ENCODE measurements around the gene LRRC4C. TPM values are rescaled to one million over a fixed set of nuclear protein-coding genes. Genes with fewer than 3 reads are reported as not detected.

The LRRC4C gene
- total RNA-seq, 1 experiment from 2014 or later, result 0.13 TPM

GRCh38 chr11:40219401-40219800 lies 1240.1 kb downstream of the LRRC4C start:
- TF ChIP-seq CTCF (conservative IDR thresholded peaks at IDR 0.05), result no peak
- Histone ChIP-seq H2AFZ (ENCODE audit: low read length) (no peak overlapping the region), H3K27me3 (ENCODE audit: insufficient read depth, low read length) (no peaks in the 10 kb centered on the region), H3K4ac (ENCODE audit: low read depth, low read length) (no peak overlapping the region), H3K14ac (ENCODE audit: insufficient read depth, low read length) (no peak overlapping the region), H2BK12ac (ENCODE audit: insufficient read length, low read depth, low read length) (no peak overlapping the region), H4K5ac (ENCODE audit: insufficient read length, low read depth, low read length) (no peak overlapping the region), H3K4me1 (ENCODE audit: insufficient read depth, low read length) (peaks cover 4% of the 10 kb centered on the region; the same call in 1 of the 2 replicates), H2BK15ac (ENCODE audit: low read depth, low read length) (no peak overlapping the region), H3K9ac (ENCODE audit: extremely low read depth, insufficient read length, low read length) (no peak overlapping the region), H4K20me1 (ENCODE audit: control insufficient read depth, insufficient read depth, insufficient read length) (no peaks in the 10 kb centered on the region), H3K27ac (ENCODE audit: insufficient read length, low read depth, low read length) (no peak overlapping the region), H2AK5ac (ENCODE audit: insufficient read length, low read length) (no peak overlapping the region), H4K91ac (ENCODE audit: insufficient read length, low read depth, low read length) (no peak overlapping the region), H2BK20ac (ENCODE audit: low read depth, low read length, poor library complexity, severe bottlenecking) (no peak overlapping the region), H3K79me1 (ENCODE audit: insufficient read depth, low read depth, low read length, poor library complexity, severe bottlenecking) (no peaks in the 10 kb centered on the region), H2BK5ac (ENCODE audit: insufficient read length, low read length) (no peak overlapping the region), H3K9me3 (ENCODE audit: control insufficient read depth, low read depth, low read length) (no peaks in the 10 kb centered on the region), H3K56ac (ENCODE audit: insufficient read length, low read depth, low read length) (no peak overlapping the region), H3K4me2 (ENCODE audit: insufficient read depth, insufficient read length, low read length) (no peak overlapping the region), H3K79me2 (ENCODE audit: insufficient read depth, low read length) (no peaks in the 10 kb centered on the region), H2BK120ac (ENCODE audit: low read depth, low read length, poor library complexity, severe bottlenecking) (no peak overlapping the region), H3K23ac (ENCODE audit: insufficient read length, low read depth, low read length) (no peak overlapping the region), H3K18ac (ENCODE audit: insufficient read length, low read depth, low read length) (no peak overlapping the region), H3T11ph (ENCODE audit: low read length) (no peak overlapping the region), H3K23me2 (ENCODE audit: insufficient read length, low read depth, low read length, poor library complexity, severe bottlenecking) (no peaks in the 10 kb centered on the region), H4K8ac (replicated peaks; ENCODE audit: insufficient read length, low read depth, low read length) (no peak overlapping the region)
- Mint-ChIP-seq H3K27me3 (ENCODE audit: low read depth) (peaks cover 17% of the 10 kb centered on the region), H3K27ac (no peak overlapping the region), H3K4me1 (peaks cover 8 to 20% of the 10 kb centered on the region in 2 experiments), H3K9me3 (no peaks in the 10 kb centered on the region), H3K4me3 (no peak overlapping the region), H3K36me3 (ENCODE audit: insufficient read depth in 1 of 3, low read depth in 3 of 3) (no peaks in the 10 kb centered on the region)
- no peak for DNase-seq
- WGBS (ENCODE audit: extremely low coverage, insufficient read length, low lambda C conversion rate), result no CpG with 5 or more reads among the region's 3 CpGs

All from H9 (cell line).